HepG2 (cell line): Measurements from ENCODE around the gene FSD2. TPM values are rescaled to one million over a fixed set of nuclear protein-coding genes. Genes with fewer than 3 reads are reported as not detected.
A peak's percentile ranks its signal among the peaks of the same experiment; 100 is the strongest.

ENCODE experiments used
- BRCA1 ChIP-seq: sonication (generic); formaldehyde crosslinking; IDR thresholded peaks from 2 replicates; pipeline ENCODE4 v1.4.0; 2020; ENCODE audit warnings: missing genetic modification reagents
- PLRG1 ChIP-seq: fragments of 450-650 bp; conservative IDR thresholded peaks from 2 replicates; pipeline ENCODE4 v1.6.1; 2016
- SOX5 ChIP-seq: IDR thresholded peaks from 2 replicates; pipeline ENCODE4 v1.6.1; 2016; ENCODE audit warnings: borderline replicate concordance
- TBP ChIP-seq: sonication (generic); formaldehyde crosslinking; IDR thresholded peaks from 2 replicates; pipeline ENCODE4 v1.5.0; 2020; ENCODE audit warnings: missing genetic modification reagents
- ZNF24 ChIP-seq: fragments of 450-650 bp; IDR thresholded peaks from 2 replicates; pipeline ENCODE4 v1.6.1; 2017; ENCODE audit warnings: antibody characterized with exemption, mild to moderate bottlenecking
- ZNF761 ChIP-seq: sonication (generic); formaldehyde crosslinking; conservative IDR thresholded peaks from 2 replicates; pipeline ENCODE4 v1.4.0; 2020; ENCODE audit warnings: mild to moderate bottlenecking, missing genetic modification reagents
- polyA plus RNA-seq, 8 experiments: library from polyadenylated mRNA; depleted of rRNA in 3 of 8; stranded (reverse) in 7 of 8; unstranded in 1 of 8; fragments of >200 nt; fragmentation: Illumina TruSeq in 4 of 8; extraction: Trizol in 4 of 8; gene quantifications; 2 replicates each; pipeline versions ENCODE4 v1.2.1 to v1.2.3, GENCODE V29; 2011 to 2016; ENCODE audit warnings: low read depth in 4 of 8, missing spikeins in 1 of 8, mixed read lengths in 1 of 8; ENCODE audit not compliant: insufficient read depth in 1 of 8
- total RNA-seq, 5 experiments: library from RNA; depleted of rRNA; stranded (reverse); fragments of >200 nt; fragmentation: Illumina TruSeq; extraction: Trizol; gene quantifications; 2 replicates each; pipeline ENCODE4 v1.2.3, GENCODE V29; 2016; ENCODE audit warnings: low read depth in 1 of 5
- TF ChIP-seq, protein P1 (sequence below): sonication (generic); IDR thresholded peaks from 2 replicates; pipeline ENCODE4 v1.6.1; 2016; ENCODE audit warnings: low read depth, borderline replicate concordance
- TF ChIP-seq, protein P2 (sequence below): sonication (generic); formaldehyde crosslinking; IDR thresholded peaks from 2 replicates; pipeline ENCODE4 v1.8.1; 2022; ENCODE audit warnings: mild to moderate bottlenecking, missing genetic modification reagents
- TF ChIP-seq, protein P3 (sequence below): sonication (generic); formaldehyde crosslinking; IDR thresholded peaks from 2 replicates; pipeline ENCODE4; 2020; ENCODE audit warnings: missing genetic modification reagents, mild to moderate bottlenecking, borderline replicate concordance
- TF ChIP-seq, protein P4 (sequence below): IDR thresholded peaks from 2 replicates; pipeline ENCODE4 v1.6.1; 2016; ENCODE audit warnings: control low read depth
- TF ChIP-seq, protein P5 (sequence below): sonication (generic); formaldehyde crosslinking; IDR thresholded peaks from 2 replicates; pipeline ENCODE4 v1.8.0; 2022; ENCODE audit warnings: mild to moderate bottlenecking, missing genetic modification reagents, moderate library complexity
- TF ChIP-seq, protein P6 (sequence below): sonication (generic); formaldehyde crosslinking; IDR thresholded peaks from 2 replicates; pipeline ENCODE4 v1.8.0; 2023; ENCODE audit warnings: mild to moderate bottlenecking, missing genetic modification reagents
- TF ChIP-seq, protein P7 (sequence below): sonication (generic); formaldehyde crosslinking; IDR thresholded peaks from 2 replicates; pipeline ENCODE4 v1.4.0; 2020; ENCODE audit warnings: missing genetic modification reagents
- TF ChIP-seq, protein P8 (sequence below): sonication (generic); formaldehyde crosslinking; IDR thresholded peaks from 2 replicates; pipeline ENCODE4 v1.8.1; 2023; ENCODE audit warnings: mild to moderate bottlenecking, missing genetic modification reagents

Gene FSD2
- total and polyA plus RNA-seq, 2 of the 13 experiments (the other 11 are each of a cell fraction or from before 2014, with no cell fraction given): not detected

DNA sequence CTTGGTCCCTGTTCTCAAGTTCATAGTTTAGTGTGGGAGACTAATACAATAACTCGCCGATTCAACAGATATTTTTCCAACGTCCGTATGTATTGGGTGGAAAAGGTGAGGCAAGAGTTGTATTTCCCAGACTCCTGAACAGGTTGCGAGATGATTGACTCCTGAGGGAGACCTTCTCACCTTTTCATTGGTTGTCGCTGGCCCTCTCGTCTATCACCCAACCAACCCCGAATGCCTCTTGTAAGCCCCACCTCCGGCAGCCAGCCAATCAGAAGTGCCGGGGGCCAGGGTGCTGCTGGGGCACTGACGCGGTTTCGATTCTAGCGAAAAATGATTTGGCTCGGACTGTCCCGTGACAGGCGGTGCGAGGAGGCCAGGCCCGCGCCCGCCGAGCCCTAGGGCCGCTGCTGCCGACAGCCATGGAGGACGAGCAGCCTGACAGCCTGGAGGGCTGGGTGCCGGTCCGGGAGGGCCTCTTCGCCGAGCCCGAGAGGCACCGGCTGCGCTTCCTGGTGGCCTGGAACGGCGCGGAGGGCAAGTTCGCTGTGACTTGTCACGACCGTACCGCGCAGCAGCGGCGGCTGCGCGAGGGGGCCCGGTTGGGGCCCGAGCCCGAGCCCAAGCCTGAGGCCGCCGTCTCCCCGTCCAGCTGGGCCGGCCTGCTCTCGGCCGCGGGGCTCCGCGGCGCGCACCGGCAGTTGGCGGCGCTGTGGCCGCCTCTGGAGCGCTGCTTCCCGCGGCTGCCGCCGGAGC is 3.6 kb upstream of the FSD2 start, which contains the start of gene WHAMM (continued):
- TF ChIP-seq, protein P1, sequence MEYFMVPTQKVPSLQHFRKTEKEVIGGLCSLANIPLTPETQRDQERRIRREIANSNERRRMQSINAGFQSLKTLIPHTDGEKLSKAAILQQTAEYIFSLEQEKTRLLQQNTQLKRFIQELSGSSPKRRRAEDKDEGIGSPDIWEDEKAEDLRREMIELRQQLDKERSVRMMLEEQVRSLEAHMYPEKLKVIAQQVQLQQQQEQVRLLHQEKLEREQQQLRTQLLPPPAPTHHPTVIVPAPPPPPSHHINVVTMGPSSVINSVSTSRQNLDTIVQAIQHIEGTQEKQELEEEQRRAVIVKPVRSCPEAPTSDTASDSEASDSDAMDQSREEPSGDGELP: no peak
- TF ChIP-seq ZNF24: no peak
- TF ChIP-seq PLRG1: no peak
- TF ChIP-seq, protein P2, sequence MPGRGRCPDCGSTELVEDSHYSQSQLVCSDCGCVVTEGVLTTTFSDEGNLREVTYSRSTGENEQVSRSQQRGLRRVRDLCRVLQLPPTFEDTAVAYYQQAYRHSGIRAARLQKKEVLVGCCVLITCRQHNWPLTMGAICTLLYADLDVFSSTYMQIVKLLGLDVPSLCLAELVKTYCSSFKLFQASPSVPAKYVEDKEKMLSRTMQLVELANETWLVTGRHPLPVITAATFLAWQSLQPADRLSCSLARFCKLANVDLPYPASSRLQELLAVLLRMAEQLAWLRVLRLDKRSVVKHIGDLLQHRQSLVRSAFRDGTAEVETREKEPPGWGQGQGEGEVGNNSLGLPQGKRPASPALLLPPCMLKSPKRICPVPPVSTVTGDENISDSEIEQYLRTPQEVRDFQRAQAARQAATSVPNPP (CRISPR knock-in tag): no peak
- TF ChIP-seq, protein P3, sequence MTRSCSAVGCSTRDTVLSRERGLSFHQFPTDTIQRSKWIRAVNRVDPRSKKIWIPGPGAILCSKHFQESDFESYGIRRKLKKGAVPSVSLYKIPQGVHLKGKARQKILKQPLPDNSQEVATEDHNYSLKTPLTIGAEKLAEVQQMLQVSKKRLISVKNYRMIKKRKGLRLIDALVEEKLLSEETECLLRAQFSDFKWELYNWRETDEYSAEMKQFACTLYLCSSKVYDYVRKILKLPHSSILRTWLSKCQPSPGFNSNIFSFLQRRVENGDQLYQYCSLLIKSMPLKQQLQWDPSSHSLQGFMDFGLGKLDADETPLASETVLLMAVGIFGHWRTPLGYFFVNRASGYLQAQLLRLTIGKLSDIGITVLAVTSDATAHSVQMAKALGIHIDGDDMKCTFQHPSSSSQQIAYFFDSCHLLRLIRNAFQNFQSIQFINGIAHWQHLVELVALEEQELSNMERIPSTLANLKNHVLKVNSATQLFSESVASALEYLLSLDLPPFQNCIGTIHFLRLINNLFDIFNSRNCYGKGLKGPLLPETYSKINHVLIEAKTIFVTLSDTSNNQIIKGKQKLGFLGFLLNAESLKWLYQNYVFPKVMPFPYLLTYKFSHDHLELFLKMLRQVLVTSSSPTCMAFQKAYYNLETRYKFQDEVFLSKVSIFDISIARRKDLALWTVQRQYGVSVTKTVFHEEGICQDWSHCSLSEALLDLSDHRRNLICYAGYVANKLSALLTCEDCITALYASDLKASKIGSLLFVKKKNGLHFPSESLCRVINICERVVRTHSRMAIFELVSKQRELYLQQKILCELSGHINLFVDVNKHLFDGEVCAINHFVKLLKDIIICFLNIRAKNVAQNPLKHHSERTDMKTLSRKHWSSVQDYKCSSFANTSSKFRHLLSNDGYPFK (CRISPR knock-in tag): no peak
- TF ChIP-seq, protein P4, sequence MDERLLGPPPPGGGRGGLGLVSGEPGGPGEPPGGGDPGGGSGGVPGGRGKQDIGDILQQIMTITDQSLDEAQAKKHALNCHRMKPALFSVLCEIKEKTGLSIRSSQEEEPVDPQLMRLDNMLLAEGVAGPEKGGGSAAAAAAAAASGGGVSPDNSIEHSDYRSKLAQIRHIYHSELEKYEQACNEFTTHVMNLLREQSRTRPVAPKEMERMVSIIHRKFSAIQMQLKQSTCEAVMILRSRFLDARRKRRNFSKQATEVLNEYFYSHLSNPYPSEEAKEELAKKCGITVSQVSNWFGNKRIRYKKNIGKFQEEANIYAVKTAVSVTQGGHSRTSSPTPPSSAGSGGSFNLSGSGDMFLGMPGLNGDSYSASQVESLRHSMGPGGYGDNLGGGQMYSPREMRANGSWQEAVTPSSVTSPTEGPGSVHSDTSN (CRISPR knock-in tag): peak; percentile 87
- TF ChIP-seq SOX5 (CRISPR knock-in tag): no peak
- TF ChIP-seq TBP (CRISPR knock-in tag): no peak
- TF ChIP-seq, protein P5, sequence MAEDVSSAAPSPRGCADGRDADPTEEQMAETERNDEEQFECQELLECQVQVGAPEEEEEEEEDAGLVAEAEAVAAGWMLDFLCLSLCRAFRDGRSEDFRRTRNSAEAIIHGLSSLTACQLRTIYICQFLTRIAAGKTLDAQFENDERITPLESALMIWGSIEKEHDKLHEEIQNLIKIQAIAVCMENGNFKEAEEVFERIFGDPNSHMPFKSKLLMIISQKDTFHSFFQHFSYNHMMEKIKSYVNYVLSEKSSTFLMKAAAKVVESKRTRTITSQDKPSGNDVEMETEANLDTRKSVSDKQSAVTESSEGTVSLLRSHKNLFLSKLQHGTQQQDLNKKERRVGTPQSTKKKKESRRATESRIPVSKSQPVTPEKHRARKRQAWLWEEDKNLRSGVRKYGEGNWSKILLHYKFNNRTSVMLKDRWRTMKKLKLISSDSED (CRISPR knock-in tag): 0 out of 2 replicates have a peak, but pooled peaks have one; percentile 67
- TF ChIP-seq, protein P6, sequence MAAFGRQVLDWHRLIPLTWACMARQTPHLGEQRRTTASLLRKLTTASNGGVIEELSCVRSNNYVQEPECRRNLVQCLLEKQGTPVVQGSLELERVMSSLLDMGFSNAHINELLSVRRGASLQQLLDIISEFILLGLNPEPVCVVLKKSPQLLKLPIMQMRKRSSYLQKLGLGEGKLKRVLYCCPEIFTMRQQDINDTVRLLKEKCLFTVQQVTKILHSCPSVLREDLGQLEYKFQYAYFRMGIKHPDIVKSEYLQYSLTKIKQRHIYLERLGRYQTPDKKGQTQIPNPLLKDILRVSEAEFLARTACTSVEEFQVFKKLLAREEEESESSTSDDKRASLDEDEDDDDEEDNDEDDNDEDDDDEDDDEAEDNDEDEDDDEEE: no peak
- TF ChIP-seq, protein P7, sequence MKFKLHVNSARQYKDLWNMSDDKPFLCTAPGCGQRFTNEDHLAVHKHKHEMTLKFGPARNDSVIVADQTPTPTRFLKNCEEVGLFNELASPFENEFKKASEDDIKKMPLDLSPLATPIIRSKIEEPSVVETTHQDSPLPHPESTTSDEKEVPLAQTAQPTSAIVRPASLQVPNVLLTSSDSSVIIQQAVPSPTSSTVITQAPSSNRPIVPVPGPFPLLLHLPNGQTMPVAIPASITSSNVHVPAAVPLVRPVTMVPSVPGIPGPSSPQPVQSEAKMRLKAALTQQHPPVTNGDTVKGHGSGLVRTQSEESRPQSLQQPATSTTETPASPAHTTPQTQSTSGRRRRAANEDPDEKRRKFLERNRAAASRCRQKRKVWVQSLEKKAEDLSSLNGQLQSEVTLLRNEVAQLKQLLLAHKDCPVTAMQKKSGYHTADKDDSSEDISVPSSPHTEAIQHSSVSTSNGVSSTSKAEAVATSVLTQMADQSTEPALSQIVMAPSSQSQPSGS (CRISPR knock-in tag): no peak; the same call in 1 of the 2 replicates
- TF ChIP-seq, protein P8, sequence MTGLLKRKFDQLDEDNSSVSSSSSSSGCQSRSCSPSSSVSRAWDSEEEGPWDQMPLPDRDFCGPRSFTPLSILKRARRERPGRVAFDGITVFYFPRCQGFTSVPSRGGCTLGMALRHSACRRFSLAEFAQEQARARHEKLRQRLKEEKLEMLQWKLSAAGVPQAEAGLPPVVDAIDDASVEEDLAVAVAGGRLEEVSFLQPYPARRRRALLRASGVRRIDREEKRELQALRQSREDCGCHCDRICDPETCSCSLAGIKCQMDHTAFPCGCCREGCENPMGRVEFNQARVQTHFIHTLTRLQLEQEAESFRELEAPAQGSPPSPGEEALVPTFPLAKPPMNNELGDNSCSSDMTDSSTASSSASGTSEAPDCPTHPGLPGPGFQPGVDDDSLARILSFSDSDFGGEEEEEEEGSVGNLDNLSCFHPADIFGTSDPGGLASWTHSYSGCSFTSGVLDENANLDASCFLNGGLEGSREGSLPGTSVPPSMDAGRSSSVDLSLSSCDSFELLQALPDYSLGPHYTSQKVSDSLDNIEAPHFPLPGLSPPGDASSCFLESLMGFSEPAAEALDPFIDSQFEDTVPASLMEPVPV (CRISPR knock-in tag): no peak
- TF ChIP-seq BRCA1 (CRISPR knock-in tag): no peak
- peak; percentile 85 for TF ChIP-seq ZNF761 (CRISPR knock-in tag)
